GM18511 (cell line): Measurements from ENCODE around the gene KCNG3.
"Not testable (repeated sequence)": the region's sequence is repeated elsewhere in the genome, so short reads cannot be mapped to it uniquely, and the experiment has no call there.

Experiments used
- ATAC-seq: cut with Tn5 transposase; IDR thresholded peaks from one replicate; pipeline ENCODE4 v1.9.1; 2021; ENCODE audit warnings: mild to moderate bottlenecking, moderate library complexity; ENCODE audit not compliant: unreplicated experiment

Gene KCNG3

DNA sequence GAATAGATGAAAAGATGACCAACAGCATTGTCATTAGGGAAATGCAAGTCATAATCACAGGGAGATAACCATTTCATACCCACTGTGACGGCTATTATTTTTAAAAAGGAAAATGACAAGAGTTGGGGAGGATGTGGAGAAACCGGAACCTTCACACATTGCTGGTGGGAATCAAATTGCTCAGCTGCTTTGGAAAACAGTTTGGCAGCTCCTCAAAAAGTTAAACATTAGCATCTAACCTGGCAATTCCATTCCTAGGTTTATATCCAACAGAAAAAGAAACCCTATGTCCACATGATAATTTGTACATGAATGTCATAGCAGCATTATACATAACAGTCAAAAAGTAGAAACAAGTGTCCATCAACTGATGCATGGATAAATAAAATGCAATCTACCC, 58.2 kb downstream of the KCNG3 start:
- no peak for ATAC-seq

DNA sequence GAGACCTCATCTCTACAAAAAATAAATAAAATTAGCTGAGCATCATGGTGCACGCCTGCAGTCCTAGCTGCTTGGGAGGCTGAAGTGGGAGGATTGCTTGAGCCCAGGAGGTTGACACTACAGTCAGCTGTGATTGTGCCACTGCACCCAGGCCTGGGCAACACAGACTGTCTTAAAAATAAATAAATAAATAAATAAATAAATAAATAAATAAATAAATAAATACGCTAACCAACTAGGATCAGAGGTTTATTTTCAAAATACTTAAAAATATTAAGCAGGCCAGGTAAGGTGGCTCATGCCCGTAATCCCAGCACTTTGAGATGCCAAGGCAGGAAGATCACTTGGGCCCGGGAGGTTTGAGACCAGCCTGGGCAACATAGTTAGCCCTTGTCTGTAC, 63.6 kb downstream of the KCNG3 start:
- ATAC-seq, result no peak

DNA sequence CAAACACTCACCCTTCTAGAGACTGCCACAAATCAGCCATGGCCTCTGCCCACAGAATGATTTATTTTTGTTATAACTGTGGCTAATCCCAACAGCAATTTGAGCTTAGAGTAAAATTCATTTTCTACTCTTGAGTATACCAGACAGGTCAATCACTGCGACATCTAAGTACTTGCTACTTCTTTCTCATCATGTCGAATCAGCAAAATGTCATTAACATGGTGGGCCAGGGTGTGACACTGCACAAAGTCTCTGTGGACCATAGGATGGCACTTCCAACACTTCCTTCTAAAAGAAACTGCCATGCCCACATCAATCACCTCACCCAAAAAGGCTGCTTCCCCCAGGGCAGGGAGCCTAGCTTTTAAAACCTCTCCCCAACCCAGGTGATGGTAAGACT, 64.4 kb downstream of the KCNG3 start:
- ATAC-seq, result no peak

DNA sequence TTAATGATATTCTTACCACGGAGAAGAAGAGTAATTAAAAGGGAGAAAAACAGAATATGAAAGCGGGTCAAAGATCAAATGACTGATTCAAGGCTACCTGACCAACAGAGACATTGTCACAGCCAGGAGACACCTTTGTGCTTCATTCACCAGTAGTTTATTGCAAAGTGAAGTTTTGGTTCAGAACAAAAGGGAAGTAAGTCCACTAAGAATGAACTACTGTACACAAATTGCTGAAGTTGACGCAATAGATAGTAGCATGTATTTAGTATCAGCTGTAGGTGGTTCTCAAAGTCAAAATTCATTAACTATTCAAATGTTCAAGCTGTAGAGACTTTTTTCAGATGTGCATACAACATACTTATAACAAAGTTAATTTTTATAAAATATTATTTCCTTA, 68.1 kb downstream of the KCNG3 start:
- no peak for ATAC-seq

DNA sequence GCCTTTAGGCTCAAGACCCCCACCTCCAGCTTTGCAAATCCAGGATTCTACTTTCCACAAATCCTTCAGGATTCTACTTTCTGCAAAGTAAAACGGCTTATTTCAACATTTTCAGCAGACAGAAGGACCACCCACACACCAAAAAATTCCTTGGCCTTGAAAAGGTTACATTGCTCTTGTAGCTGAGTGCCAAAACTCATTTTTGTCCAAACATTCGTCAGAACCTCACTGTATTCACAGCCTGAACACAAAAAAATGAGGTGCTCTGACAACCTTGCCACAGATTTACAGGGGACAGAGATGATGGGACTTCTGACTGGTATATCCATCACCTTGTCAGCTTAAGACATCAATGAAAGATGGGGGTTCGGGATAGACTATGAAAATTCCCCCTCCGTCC, 69.7 kb downstream of the KCNG3 start:
- no peak for ATAC-seq

DNA sequence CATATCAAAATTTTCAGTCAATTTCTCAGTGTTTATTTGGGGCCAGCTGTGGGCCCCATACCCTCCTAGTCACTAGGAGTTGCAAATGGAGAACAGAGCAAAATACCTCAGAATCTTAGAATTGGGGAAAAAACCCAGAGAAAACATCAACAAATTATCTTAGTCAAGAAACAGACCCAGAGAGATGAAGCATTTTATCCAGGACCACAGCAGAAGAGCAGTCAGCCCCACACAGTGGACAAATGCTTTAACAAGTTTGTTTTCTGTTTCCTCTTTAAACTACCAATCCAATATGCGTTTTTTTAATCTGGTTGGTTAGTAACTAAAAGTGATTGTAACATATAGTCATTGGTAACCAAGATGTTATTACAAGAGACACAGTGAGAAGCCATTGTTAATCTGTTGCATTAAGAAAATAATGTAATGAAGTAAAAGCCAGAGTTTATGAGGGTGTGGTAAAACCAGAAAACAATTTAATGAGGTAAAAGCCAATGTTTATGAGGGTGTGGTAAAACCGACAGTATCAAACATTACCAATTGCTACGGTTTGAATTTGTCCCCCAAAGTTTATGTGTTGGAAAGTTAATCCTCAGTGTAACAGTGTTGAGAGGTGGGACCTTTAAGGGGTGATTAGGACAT, 72.1 kb downstream of the KCNG3 start:
- ATAC-seq, result no peak

DNA sequence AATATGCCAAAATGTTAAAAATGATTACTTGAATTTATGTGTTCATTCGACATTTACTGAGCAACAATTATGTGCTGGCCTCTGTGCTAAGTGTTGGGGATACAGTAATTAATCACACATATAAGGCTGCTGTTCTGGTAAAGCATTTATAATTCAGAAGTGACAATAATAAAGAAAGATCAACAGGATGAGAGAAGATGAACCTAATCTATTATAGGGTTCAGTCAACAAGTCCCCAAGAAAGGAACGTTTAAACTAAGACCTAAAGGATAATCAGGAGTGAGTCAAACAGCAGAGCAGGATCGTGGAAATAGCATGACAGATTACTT, 72.7 kb downstream of the KCNG3 start:
- ATAC-seq, result no peak

DNA sequence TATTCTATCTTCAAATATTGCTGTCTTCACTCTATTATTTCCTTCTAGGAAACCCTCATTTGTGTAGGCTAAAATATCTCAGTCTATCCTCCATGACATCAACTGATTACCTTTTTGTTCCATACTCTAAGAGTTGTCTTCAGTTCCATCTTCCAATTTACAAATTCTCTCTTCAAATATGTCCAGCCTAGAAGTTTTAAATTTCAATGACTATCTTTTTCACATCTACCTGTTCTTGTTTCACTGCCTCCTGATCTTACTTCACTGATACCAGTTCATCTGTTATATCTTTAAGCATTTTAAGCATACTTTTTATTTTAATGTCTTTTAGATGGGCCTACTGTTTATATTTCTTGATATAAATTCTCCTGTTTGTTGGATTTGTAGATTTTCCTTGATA, 79.1 kb downstream of the KCNG3 start:
- no peak for ATAC-seq

DNA sequence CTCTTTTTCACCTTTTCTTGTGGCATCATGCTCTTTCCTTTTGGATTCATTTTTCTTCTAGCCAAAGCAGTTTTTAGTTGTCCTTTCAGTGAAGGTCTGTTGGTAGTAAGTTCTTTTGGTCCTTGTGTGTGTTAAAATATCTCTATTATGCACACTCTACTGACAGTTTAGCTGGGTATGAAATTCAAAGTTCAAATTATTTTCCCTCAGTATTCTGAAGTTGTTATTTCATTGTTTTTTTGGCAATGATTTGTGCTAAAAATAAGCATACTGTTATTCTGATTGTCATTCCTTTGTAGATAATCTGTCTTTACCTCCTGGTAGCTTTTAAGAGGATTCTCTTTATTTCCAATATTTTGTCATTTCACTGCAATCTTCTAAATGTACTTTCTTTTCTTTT, 79.6 kb downstream of the KCNG3 start:
- no peak for ATAC-seq

DNA sequence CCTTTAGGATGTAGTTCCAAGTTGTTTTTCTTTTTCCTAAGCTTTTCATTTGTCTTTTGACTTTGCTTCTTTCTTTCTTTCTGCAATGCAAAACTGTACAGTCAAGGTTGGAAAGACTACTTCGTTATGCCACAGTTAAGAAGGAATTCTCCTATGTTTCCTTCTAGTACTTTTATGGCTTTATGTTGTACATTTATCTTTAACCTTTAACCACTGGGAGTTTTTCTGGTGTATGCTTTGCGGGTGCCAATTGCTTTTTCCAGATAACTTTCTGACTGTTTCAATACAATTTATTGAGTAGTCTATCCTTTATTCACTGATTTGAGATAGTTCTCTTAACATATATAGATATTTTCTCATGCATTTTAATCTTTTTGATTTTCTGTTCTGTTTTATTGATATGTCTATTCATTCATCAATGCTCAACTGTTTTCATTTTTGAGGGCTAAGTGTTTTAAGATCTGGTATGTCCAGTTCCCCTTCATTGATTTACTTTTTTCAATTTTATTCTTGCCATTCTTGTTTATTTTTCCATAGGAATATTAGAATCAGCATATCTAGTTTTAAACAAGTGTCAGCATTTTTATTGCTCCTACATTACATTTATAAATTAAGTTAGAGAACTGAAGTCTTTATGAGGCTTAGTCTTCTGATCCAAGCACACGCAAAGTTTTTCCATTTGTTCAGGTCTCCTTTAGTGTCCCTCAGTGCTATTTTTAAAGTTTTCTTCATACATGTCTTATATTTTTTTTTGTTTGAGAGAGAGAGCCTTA, 82.9 kb downstream of the KCNG3 start:
- ATAC-seq, result no peak

DNA sequence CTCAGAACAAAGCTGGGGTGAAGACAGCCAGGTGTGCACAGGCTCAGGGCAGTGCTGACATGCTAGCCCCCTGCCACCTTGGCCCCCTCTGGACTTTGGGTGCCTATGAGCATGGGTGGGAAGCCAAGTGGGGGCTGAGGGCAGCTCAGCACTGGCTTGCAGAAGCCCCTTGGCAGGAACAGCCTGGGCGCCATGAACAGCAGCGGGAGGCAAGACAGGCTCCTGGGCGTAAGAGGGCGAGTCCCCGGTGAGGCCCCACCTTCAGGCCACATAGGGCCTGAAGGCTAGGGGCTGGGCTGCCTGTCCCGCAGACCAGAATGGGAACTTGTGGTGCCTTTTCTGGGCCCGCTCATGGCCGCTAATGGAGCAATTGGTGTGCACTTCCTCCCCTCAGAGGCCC, 85.8 kb downstream of the KCNG3 start:
- ATAC-seq, result no peak

DNA sequence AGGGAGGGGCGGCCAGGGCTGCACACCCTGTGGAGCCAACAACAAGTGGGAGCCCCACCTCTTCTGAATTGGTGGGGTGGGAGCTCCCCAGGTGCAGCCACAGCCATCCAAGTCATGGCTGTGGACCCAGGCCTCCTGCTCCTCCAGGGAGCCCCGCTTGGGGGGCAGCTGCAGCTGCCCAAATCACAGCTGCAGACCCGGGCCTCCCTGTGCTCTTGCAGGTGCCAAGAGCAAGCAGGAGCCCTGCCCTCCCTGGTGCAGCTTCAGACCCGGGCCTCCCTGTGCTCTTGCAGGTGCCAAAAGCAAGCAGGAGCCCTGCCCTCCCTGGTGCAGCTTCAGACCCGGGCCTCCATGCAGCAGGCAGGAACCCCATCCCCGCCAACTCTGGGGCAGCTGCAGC, 86.3 kb downstream of the KCNG3 start:
- no peak for ATAC-seq

DNA sequence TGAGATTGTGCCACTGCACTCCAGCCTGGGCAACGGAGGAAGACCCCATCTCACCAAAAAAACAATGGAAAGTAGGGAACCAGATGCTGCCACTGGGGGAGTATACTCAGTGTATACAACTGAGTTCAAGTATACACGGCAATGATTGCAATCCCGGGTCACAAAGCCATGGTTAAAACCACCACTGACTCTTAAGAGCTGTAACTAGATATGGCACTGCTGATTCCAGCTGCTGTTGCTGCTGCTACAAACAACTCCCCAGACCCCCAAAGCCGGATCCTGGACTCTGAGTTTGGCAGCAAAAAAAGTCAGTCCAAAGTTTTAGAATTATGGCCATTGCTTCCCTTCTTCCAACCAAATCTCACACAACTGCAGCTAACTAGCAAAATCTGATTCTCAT, 89.1 kb downstream of the KCNG3 start:
- ATAC-seq, result no peak

DNA sequence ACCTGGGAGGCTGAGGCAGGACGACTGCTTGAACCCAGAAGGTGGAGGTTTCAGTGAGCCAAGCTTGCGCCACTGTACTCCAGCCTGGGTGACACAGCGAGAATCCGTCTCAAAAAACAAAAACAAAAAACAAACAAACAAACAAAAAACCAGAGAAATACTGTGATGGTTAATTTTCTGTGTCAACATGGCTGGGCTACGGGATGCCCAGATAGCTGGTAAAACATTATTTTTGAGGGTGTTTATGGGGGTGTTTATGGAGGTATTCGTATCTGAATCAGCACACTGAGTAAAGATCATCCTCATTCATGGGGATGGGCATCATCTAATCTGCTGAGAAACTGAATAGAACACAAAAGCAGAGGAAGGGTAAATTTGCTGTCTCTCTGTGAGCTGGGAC, 92.0 kb downstream of the KCNG3 start:
- no peak for ATAC-seq

DNA sequence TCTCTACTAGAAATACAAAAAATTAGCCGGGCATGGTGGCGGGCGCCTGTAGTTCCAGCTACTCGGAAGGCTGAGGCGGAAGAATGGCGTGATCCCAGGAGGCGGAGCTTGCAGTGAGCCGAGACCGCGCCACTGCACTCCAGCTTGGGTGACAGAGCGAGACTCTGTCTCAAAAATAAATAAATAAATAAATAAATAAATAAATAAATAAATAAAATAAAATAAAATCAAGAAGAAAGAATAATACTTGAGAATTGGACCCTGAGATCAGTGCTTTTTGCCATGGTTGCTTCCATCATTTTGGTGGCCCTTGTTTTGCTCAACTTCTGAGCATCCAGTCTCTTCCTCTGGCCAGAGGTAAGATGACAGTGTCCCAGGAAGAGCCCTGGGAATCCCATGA, 95.7 kb downstream of the KCNG3 start:
- ATAC-seq, result not testable (repeated sequence)

DNA sequence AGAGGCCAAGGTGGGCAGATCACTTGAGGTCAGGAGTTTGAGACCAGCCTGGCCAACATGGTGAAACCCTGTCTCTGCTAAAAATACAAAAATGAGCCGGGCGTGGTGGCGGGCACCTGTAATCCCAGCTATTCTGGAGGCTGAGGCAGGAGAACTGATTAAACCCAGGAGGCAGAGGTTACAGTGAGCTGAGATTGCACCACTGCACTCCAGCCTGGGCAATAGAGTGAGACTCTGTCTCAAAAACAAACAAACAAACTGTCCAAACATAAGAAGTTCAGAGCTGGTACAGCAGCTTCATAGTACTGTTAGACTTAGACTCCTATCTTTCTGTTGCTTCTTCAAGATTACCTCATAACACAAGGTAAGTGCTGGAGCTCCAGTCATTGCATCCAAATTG, 100.5 kb downstream of the KCNG3 start:
- not testable (repeated sequence) for ATAC-seq

DNA sequence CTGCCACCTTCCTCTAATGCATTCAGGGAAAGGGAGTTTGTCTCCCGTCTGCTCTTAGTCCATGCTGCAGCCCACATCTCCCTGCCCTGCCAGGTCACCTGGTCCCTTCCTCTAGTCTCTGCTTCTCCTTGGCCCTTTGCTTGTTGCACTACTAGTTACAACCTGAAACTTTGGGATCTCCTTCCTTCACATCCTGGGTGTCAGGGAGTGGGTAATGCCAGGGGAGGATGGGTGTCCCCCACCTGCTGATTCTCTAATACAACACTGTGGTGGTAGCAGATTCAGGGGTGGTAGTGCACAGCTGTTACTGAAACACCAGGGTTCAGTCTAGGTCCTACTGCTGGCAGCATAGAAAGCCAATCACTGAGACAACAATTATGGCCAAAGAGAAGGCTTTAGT, 101.6 kb downstream of the KCNG3 start:
- ATAC-seq, result no peak
